ENCODE measurements around the gene TAS2R4. TPM values are rescaled to one million over a fixed set of nuclear protein-coding genes. Genes with fewer than 3 reads are reported as not detected.
"Not testable (repeated sequence)": the region's sequence is repeated elsewhere in the genome, so short reads cannot be mapped to it uniquely, and the experiment has no call there.

The TAS2R4 gene
- total RNA-seq, 1 experiment from 2014 or later: 1.2 TPM

DNA sequence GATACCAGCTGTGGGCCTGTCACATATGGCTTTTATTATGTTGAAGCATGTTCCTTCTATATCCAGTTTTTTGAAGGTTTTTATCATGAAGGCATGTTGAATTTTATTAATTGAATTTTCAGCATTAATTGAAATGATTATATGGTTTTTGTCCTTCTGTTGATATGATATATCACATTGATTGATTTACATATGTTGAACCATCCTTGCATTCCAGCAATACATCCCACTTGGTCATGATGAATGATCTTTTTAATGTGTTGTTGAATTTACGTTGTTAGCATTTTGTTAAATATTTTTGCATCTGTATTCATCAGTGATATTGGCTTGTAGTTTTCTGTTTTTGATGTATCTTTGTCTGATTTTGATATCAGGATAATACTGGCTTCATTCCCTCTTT lies 43.6 kb downstream of the TAS2R4 start:
- ChIA-PET CTCF (no interaction called here), POLR2A (no interaction called here), RAD21 (ENCODE audit: low non-redundant PET in 1 of 2, low total read pairs in 2 of 2, uncharacterized antibody in 2 of 2, unreplicated experiment in 2 of 2) (no interaction called here)
- H3K4me3 ChIP-seq (replicated peaks in 1 of 2; ENCODE audit: low read depth in 1 of 2, low read length in 2 of 2): no peak overlapping the region
- no peak overlapping the region for H3K27ac ChIP-seq (ENCODE audit: low read depth, low read length)
- H3K9me2 ChIP-seq (ENCODE audit: insufficient read depth): no peaks in the 10 kb centered on the region
- TF ChIP-seq CBX3 (IDR thresholded peaks at IDR 0.05; ENCODE audit: low read depth): no peak
- TF ChIP-seq ZNF274 (IDR thresholded peaks at IDR 0.05; ENCODE audit: low read depth, low read length): no peak
- no peak for TF ChIP-seq EGR1 (IDR thresholded peaks at IDR 0.05; ENCODE audit: low read depth)
- no peak for TF ChIP-seq RAD21 (IDR thresholded peaks at IDR 0.05; ENCODE audit: low read depth)
- no peak for TF ChIP-seq SIN3A (IDR thresholded peaks at IDR 0.05; ENCODE audit: low read depth)
- TF ChIP-seq ELF1 (IDR thresholded peaks at IDR 0.05; ENCODE audit: borderline replicate concordance, low read depth): no peak
- no peak for TF ChIP-seq EZH2phosphoT487 (IDR thresholded peaks at IDR 0.05; ENCODE audit: borderline replicate concordance)
- peaks cover 0 to 4% of the 10 kb centered on the region in 2 experiments; a peak in 1 of 4 replicates for H3K9me3 ChIP-seq (ENCODE audit: control insufficient read depth in 1 of 2, insufficient read depth in 1 of 2, low read depth in 1 of 2, low read length in 2 of 2)
- no peaks in the 10 kb centered on the region for H3K27me3 ChIP-seq (ENCODE audit: insufficient read depth, low read length)
- ATAC-seq (no peak), DNase-seq (ENCODE audit: low read depth, low spot score) (no peak)
- intact Hi-C loops (cut with micrococcal nuclease): no loop called here
- no peak overlapping the region for H2AFZ ChIP-seq (ENCODE audit: low read depth, low read length, poor library complexity, severe bottlenecking)
- H3K4me1 ChIP-seq (ENCODE audit: control insufficient read depth in 1 of 2, insufficient read depth in 2 of 2, low read length in 2 of 2): no peaks in the 10 kb centered on the region
- H3K9ac ChIP-seq (ENCODE audit: low read length): no peak overlapping the region
- BruUV-seq (replicated peaks): no TSS peak
- H3K79me2 ChIP-seq (ENCODE audit: insufficient read depth, low read length): no peaks in the 10 kb centered on the region
- no peaks in the 10 kb centered on the region for H3K36me3 ChIP-seq (ENCODE audit: control insufficient read depth in 1 of 2, insufficient read depth in 2 of 2, low read length in 2 of 2)
- H3K4me2 ChIP-seq (ENCODE audit: low read length): no peak overlapping the region
- H4K20me1 ChIP-seq (ENCODE audit: insufficient read depth): no peaks in the 10 kb centered on the region

DNA sequence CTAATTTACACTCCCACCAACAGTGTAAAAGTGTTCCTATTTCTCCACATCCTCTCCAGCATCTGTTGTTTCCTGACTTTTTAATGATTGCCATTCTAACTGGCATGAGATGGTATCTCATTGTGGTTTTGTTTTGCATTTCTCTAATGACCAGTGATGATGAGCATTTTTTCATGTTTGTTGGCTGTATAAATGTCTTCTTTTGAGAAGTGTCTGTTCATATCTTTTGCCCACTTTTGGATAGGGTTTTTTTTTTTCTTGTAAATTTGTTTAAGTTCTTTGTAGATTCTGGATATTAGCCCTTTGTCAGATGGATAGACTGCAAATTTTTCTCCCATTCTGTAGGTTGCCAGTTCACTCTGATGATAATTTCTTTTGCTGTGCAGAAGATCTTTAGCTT lies 46.0 kb downstream of the TAS2R4 start:
- H3K4me2 ChIP-seq (ENCODE audit: low read length); H4K20me1 ChIP-seq (ENCODE audit: insufficient read depth); RAD21 ChIA-PET (ENCODE audit: low non-redundant PET in 1 of 2, low total read pairs in 2 of 2, uncharacterized antibody in 2 of 2, unreplicated experiment in 2 of 2); H3K79me2 ChIP-seq (ENCODE audit: insufficient read depth, low read length); CTCF ChIA-PET; H3K27ac ChIP-seq (ENCODE audit: low read depth, low read length); H2AFZ ChIP-seq (ENCODE audit: low read depth, low read length, poor library complexity, severe bottlenecking); H3K4me3 ChIP-seq (replicated peaks in 1 of 2; ENCODE audit: low read depth in 1 of 2, low read length in 2 of 2); ATAC-seq; POLR2A ChIA-PET; DNase-seq (ENCODE audit: low read depth, low spot score); BruUV-seq (replicated peaks); H3K9me3 ChIP-seq (ENCODE audit: control insufficient read depth in 1 of 2, insufficient read depth in 1 of 2, low read depth in 1 of 2, low read length in 2 of 2); H3K27me3 ChIP-seq (ENCODE audit: insufficient read depth, low read length); H3K36me3 ChIP-seq (ENCODE audit: control insufficient read depth in 1 of 2, insufficient read depth in 2 of 2, low read length in 2 of 2); H3K9ac ChIP-seq (ENCODE audit: low read length); H3K9me2 ChIP-seq (ENCODE audit: insufficient read depth); H3K4me1 ChIP-seq (ENCODE audit: control insufficient read depth in 1 of 2, insufficient read depth in 2 of 2, low read length in 2 of 2); intact Hi-C loops (cut with micrococcal nuclease): not testable (repeated sequence)

Other genes with a start within 250 kb of the TAS2R4 start
- gene AGK, start 225.3 kb upstream of the TAS2R4 start, total RNA-seq (2021; ENCODE audit: unreplicated experiment): 36.3 TPM
- gene DENND11, start 74.5 kb upstream of the TAS2R4 start, total RNA-seq (2021; ENCODE audit: unreplicated experiment): 23.4 TPM
- gene WEE2, start 68.3 kb upstream of the TAS2R4 start, total RNA-seq (2021; ENCODE audit: unreplicated experiment): not detected
- gene SSBP1, start 38.3 kb upstream of the TAS2R4 start, total RNA-seq (2021; ENCODE audit: unreplicated experiment): 171 TPM
- 1.4 TPM for gene TAS2R3, start 12.6 kb upstream of the TAS2R4 start, total RNA-seq (2021; ENCODE audit: unreplicated experiment)
- gene TAS2R5, start 13.5 kb downstream of the TAS2R4 start, total RNA-seq (2021; ENCODE audit: unreplicated experiment): 1.7 TPM
- gene PRSS37, start 64.8 kb downstream of the TAS2R4 start, total RNA-seq (2021; ENCODE audit: unreplicated experiment): not detected
- gene OR9A4, start 139.7 kb downstream of the TAS2R4 start, total RNA-seq (2021; ENCODE audit: unreplicated experiment): not detected
- 0.32 TPM for gene CLEC5A, start 170.3 kb downstream of the TAS2R4 start, total RNA-seq (2021; ENCODE audit: unreplicated experiment)
- gene TAS2R38, start 197.1 kb downstream of the TAS2R4 start, total RNA-seq (2021; ENCODE audit: unreplicated experiment): not detected
- gene MGAM, start 219.2 kb downstream of the TAS2R4 start, total RNA-seq (2021; ENCODE audit: unreplicated experiment): 0.42 TPM

Measured in HCT116 (cell line).